ENCODE data around the gene ADGRF1.

ADGRF1 gene

DNA sequence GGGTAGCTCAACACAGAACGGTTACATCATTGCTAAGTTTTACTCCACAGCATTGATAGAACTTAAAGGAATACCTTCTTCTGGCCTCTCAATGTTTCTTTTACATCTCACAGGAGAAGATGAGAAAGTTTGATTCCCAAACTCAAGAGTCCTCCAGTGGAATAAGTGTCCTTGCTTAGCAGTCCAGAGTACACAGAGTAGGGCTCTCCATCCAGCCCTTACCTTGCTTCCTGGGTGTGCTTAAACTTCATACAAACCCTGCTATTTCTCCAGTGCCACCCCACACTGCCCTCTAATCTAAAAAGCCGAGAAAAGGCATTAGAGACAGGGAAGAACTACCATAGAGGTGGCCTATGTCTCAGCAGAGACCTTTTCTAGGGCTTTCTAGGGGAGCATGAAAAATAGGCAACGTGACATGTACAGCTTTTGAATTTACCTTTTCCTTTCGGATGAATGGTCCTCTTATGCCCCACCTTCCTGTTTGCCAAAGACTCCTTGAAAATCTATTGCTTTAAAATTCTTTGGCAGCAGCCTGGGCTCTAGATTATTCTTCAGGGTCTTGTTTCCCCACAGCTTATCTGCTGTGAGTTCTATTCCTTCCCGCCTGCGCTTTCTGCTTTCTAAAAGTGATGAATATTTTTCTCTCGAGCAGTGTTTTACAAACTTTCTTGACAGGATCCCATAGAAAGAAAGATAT is 12.1 kb downstream of the ADGRF1 start:
- Histone ChIP-seq H3K4me1 (ENCODE audit: low read length) (no peaks in the 10 kb centered on the region), H4K20me1 (ENCODE audit: insufficient read depth, low read length) (no peaks in the 10 kb centered on the region), H3K79me2 (ENCODE audit: low read length) (no peaks in the 10 kb centered on the region), H3K9me3 (ENCODE audit: insufficient read depth, low read length) (no peaks in the 10 kb centered on the region), H3K4me3 (ENCODE audit: low read length) (no peak overlapping the region), H2AFZ (ENCODE audit: low read depth, low read length) (no peak overlapping the region), H3K4me2 (ENCODE audit: low read length) (no peak overlapping the region), H3K27ac (ENCODE audit: low read length) (no peak overlapping the region), H3K36me3 (replicated peaks; ENCODE audit: low read depth, low read length) (no peaks in the 10 kb centered on the region), H3K27me3 (ENCODE audit: low read depth, low read length) (peaks cover 28% of the 10 kb centered on the region), H3K9ac (ENCODE audit: low read length) (no peak overlapping the region)
- TF ChIP-seq EZH2phosphoT487 (IDR thresholded peaks at IDR 0.05; ENCODE audit: low read depth) = no peak
- TF ChIP-seq, protein P1, sequence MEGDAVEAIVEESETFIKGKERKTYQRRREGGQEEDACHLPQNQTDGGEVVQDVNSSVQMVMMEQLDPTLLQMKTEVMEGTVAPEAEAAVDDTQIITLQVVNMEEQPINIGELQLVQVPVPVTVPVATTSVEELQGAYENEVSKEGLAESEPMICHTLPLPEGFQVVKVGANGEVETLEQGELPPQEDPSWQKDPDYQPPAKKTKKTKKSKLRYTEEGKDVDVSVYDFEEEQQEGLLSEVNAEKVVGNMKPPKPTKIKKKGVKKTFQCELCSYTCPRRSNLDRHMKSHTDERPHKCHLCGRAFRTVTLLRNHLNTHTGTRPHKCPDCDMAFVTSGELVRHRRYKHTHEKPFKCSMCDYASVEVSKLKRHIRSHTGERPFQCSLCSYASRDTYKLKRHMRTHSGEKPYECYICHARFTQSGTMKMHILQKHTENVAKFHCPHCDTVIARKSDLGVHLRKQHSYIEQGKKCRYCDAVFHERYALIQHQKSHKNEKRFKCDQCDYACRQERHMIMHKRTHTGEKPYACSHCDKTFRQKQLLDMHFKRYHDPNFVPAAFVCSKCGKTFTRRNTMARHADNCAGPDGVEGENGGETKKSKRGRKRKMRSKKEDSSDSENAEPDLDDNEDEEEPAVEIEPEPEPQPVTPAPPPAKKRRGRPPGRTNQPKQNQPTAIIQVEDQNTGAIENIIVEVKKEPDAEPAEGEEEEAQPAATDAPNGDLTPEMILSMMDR (IDR thresholded peaks at IDR 0.05; ENCODE audit: low read depth, low read length) = no peak

DNA sequence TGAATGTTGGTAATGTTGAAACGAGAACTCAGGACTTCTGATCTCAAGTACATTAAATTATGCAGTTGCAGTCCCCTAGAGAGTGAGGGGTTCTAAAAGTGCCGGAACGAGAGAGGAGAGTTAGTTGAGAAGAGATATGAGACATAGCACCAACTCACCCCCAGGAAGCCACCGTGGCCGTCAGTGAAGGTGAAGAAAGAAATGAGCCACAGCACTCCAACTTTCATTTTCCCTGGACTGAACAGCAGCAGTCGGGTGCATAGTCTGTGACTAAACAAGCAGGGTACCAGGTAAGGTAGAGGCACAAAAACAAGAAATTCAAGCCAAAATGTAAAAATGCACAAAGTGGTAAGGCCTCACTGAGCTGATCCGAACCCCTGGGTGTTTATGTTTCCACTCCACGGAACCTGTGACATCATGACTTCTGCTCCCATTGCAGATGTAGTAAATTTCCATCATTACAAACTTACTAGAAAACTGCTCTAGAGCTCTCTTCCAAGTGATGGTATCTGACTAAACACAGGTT is 13.2 kb downstream of the ADGRF1 start:
- no peak overlapping the region for H3K27ac ChIP-seq (ENCODE audit: low read length)
- peak overlapping the region; percentile 42 for H3K4me3 ChIP-seq (ENCODE audit: low read length)
- H3K79me2 ChIP-seq (ENCODE audit: low read length) = no peaks in the 10 kb centered on the region

DNA sequence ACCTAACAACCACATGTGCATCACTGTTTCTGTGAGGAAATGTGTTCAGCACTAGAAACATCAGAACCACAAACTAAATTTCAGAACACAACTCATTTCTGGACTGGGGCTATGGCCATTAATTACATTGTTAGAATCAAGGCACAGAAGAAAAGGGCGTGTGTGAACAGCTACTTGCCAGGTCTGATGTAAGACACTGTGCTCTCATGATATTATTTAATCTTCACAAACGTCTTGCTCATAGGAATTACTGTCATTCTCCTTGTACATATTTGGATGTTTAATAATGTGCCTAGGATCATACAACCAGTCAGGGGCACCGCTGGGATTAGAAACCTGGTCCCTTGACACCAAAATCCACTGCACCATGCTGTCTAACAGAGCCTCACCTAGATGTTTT is 14.8 kb downstream of the ADGRF1 start:
- H2AFZ ChIP-seq (ENCODE audit: low read depth, low read length) = no peak overlapping the region

More for the DNA sequence above, 13.2 kb downstream of the ADGRF1 start:
- Histone ChIP-seq H3K4me1 (ENCODE audit: low read length) (no peaks in the 10 kb centered on the region), H3K9ac (ENCODE audit: low read length) (no peak overlapping the region), H2AFZ (ENCODE audit: low read depth, low read length) (peak overlapping the region; percentile 59), H3K36me3 (replicated peaks; ENCODE audit: low read depth, low read length) (no peaks in the 10 kb centered on the region), H3K27me3 (ENCODE audit: low read depth, low read length) (peaks cover 17% of the 10 kb centered on the region), H4K20me1 (ENCODE audit: insufficient read depth, low read length) (no peaks in the 10 kb centered on the region), H3K9me3 (ENCODE audit: insufficient read depth, low read length) (no peaks in the 10 kb centered on the region), H3K4me2 (ENCODE audit: low read length) (peak overlapping the region; percentile 47)
- no peak for TF ChIP-seq EZH2phosphoT487 (IDR thresholded peaks at IDR 0.05; ENCODE audit: low read depth)
- TF ChIP-seq, protein P1 (IDR thresholded peaks at IDR 0.05; ENCODE audit: low read depth, low read length) = no peak

DNA sequence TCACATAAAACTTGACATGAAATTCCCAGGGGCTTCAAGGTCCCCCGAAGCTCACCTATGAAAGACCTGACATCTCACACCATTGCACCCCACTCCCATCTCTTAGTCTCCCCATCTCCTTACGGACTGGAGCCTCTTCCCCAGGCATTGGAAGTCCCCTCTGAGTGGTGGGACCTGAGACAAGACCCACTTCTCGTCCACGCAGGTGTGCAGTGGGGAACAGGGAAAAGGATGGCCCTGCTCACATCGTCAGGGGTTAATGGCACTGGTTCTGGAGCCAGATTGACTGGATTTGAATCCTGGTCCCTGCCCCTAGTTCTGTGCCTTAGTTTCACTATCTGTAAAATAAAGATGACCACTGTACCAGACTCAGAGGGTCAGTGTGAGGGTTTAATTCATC is 15.5 kb downstream of the ADGRF1 start:
- Histone ChIP-seq H3K4me3 (ENCODE audit: low read length) (no peak overlapping the region), H3K27me3 (ENCODE audit: low read depth, low read length) (0 out of 2 replicates have a peak, but pooled peaks cover 2% of the 10 kb centered on the region), H3K9ac (ENCODE audit: low read length) (no peak overlapping the region), H3K79me2 (ENCODE audit: low read length) (no peaks in the 10 kb centered on the region), H3K36me3 (replicated peaks; ENCODE audit: low read depth, low read length) (no peaks in the 10 kb centered on the region), H2AFZ (ENCODE audit: low read depth, low read length) (no peak overlapping the region), H3K27ac (ENCODE audit: low read length) (no peak overlapping the region), H3K4me1 (ENCODE audit: low read length) (no peaks in the 10 kb centered on the region), H3K4me2 (ENCODE audit: low read length) (no peak overlapping the region), H4K20me1 (ENCODE audit: insufficient read depth, low read length) (no peaks in the 10 kb centered on the region), H3K9me3 (ENCODE audit: insufficient read depth, low read length) (no peaks in the 10 kb centered on the region)
- TF ChIP-seq, protein P1 (IDR thresholded peaks at IDR 0.05; ENCODE audit: low read depth, low read length) = no peak
- no peak for TF ChIP-seq EZH2phosphoT487 (IDR thresholded peaks at IDR 0.05; ENCODE audit: low read depth)

More for the DNA sequence above, 14.8 kb downstream of the ADGRF1 start:
- no peak overlapping the region for H3K4me3 ChIP-seq (ENCODE audit: low read length)
- H3K4me1 ChIP-seq (ENCODE audit: low read length) = no peaks in the 10 kb centered on the region
- no peak overlapping the region for H3K27ac ChIP-seq (ENCODE audit: low read length)
- H3K9me3 ChIP-seq (ENCODE audit: insufficient read depth, low read length) = no peaks in the 10 kb centered on the region
- H3K27me3 ChIP-seq (ENCODE audit: low read depth, low read length) = peaks cover 3% of the 10 kb centered on the region; the same call in 1 of the 2 replicates
- no peak overlapping the region for H3K9ac ChIP-seq (ENCODE audit: low read length)
- no peaks in the 10 kb centered on the region for H3K36me3 ChIP-seq (replicated peaks; ENCODE audit: low read depth, low read length)
- H4K20me1 ChIP-seq (ENCODE audit: insufficient read depth, low read length) = no peaks in the 10 kb centered on the region
- TF ChIP-seq EZH2phosphoT487 (IDR thresholded peaks at IDR 0.05; ENCODE audit: low read depth) = no peak
- TF ChIP-seq, protein P1 (IDR thresholded peaks at IDR 0.05; ENCODE audit: low read depth, low read length) = no peak
- H3K79me2 ChIP-seq (ENCODE audit: low read length) = no peaks in the 10 kb centered on the region
- H3K4me2 ChIP-seq (ENCODE audit: low read length) = no peak overlapping the region

Measured in OCI-LY3 (cell line).